ENCODE data around the gene ZNF439.
A peak's percentile ranks its signal among the peaks of the same experiment; 100 is the strongest.
"Not testable (repeated sequence)": the region's sequence is repeated elsewhere in the genome, so short reads cannot be mapped to it uniquely, and the experiment has no call there.

Gene ZNF439

DNA sequence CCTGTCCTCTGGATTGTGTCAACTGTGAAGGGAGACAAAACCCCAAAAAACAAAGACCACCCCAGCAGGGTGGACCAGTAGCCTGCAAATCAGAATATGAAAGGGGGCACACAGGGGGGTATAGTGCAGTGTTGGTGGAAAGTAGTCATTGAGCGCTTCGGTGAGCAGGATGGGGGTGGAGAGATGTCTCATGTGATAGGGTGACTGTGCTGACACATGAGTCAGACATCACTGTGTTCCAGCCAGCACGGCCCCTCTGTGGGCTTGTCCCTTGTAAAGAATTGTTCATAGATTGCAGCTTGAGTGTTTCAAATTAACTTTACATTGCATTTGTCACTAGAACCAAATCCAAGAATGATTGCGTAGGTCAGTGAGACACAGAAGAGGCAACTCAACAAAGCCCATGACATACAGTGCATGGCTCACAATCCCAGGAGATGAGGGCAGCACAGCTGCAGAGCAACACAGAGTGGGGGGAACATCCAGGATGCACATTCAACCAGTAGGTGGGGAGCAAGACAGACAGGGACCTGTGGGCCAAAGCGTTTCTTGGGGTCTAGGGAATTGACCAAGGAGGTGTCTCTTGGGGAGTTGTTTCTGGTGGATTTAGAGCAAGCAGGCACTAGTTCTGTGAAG, 26.9 kb upstream of the ZNF439 start:
- no peak overlapping the region for H3K4me3 ChIP-seq (replicated peaks; ENCODE audit: low read depth, low read length)
- TF ChIP-seq, protein P1, sequence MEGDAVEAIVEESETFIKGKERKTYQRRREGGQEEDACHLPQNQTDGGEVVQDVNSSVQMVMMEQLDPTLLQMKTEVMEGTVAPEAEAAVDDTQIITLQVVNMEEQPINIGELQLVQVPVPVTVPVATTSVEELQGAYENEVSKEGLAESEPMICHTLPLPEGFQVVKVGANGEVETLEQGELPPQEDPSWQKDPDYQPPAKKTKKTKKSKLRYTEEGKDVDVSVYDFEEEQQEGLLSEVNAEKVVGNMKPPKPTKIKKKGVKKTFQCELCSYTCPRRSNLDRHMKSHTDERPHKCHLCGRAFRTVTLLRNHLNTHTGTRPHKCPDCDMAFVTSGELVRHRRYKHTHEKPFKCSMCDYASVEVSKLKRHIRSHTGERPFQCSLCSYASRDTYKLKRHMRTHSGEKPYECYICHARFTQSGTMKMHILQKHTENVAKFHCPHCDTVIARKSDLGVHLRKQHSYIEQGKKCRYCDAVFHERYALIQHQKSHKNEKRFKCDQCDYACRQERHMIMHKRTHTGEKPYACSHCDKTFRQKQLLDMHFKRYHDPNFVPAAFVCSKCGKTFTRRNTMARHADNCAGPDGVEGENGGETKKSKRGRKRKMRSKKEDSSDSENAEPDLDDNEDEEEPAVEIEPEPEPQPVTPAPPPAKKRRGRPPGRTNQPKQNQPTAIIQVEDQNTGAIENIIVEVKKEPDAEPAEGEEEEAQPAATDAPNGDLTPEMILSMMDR (IDR thresholded peaks at IDR 0.05; ENCODE audit: low read length, missing control alignments), result no peak
- peak; percentile 50 for DNase-seq (ENCODE audit: low read depth)

DNA sequence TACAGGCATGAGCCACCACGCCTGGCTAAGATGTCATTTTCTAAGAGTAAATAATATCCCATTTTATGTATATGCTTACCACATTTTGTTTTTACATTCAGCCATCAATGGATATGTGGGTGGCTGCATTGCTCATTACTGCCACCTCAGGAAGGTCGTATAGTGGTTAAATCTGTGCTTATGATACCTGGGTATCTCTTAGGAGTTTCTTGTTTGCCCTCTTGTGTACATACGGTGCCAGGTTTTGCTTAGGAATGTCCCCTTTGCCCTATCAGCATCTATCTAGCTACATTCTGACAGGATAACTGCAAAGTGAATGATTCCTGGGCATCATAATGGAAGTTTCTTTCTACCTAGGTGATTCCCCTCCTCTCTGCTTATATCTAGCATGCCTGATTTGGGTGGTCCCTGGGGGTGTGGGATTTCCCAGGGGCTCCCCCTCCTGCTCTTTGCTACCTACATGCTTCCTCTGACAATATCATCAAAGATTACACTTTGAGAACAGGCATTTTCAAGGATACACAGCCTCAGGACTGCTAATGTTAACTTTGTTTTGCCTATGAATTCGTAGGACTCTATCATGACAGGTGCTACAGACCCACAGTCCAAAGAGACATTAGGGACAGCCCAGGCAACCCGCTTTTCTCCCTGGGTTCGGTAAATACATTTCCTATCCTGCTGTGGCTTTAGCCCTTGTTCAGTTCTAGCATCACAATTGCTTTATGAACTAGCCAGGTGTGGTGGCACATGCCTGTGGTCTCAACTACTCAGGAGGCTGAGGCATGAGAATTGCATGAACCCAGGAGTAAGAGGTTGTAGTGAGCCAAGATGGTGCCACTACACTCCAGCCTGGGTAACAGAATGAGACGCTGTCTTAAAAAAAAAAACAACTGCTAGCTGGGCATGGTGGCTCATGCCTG, 19.3 kb upstream of the ZNF439 start:
- not testable (repeated sequence) for DNase-seq (ENCODE audit: low read depth); H3K4me3 ChIP-seq (replicated peaks; ENCODE audit: low read depth, low read length)

DNA sequence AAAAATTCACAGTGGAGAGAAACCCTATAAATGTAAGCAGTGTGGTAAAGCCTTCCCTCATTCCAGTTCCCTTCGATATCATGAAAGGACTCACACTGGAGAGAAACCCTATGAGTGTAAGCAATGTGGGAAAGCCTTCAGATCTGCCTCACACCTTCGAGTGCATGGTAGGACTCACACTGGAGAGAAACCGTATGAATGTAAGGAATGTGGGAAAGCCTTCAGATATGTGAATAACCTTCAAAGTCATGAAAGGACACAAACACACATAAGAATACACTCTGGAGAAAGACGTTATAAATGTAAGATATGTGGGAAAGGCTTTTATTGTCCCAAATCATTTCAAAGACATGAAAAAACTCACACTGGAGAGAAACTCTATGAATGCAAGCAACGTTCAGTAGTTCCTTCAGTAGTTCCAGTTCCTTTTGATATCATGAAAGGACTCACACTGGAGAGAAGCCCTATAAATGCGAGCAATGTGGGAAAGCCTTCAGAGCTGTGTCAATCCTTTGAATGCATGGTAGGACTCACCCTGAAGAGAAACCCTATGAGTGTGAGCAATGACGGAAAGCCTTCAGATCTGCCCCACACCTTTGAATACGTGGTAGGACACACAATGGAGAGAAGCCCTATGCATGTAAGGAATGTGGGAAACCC, 16.1 kb upstream of the ZNF439 start:
- no peak for DNase-seq (ENCODE audit: low read depth)
- TF ChIP-seq, protein P1 (IDR thresholded peaks at IDR 0.05; ENCODE audit: low read length, missing control alignments), result no peak
- no peak overlapping the region for H3K4me3 ChIP-seq (replicated peaks; ENCODE audit: low read depth, low read length)

DNA sequence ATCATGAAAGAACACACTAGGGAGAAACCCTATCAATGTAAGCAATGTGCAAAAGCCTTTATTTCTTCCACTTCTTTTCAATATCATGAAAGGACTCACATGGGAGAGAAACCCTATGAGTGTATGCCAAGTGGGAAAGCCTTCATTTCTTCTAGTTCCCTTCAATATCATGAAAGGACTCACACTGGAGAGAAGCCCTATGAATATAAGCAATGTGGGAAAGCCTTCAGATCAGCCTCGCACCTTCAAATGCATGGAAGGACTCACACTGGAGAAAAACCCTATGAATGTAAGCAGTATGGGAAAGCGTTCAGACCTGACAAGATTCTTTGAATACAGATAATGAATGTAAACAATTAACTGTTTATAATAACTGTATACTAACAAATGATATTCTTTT, 15.0 kb upstream of the ZNF439 start:
- DNase-seq (ENCODE audit: low read depth), result no peak
- no peak overlapping the region for H3K4me3 ChIP-seq (replicated peaks; ENCODE audit: low read depth, low read length)
- TF ChIP-seq, protein P1 (IDR thresholded peaks at IDR 0.05; ENCODE audit: low read length, missing control alignments), result no peak

DNA sequence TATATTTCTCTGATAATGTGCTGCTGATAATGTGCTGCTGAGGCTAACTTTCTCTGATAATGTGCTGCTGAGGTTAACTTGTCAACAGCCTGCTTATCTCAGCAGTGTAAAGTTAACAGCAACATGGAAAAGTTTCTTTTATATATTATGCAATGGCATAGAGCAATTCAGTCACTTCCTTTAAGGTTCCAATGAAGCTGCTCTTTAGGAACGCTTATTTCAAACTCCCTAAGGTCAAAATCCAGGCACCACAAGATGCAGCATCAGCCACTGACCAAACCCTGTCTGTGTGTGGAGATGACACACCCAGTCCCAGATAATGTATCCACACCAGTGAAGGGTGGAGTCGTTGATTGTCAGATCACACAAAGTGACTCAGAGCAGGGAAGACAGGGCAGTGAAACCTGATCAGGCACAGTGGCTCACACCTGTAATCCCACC, 12.9 kb upstream of the ZNF439 start:
- DNase-seq (ENCODE audit: low read depth); H3K4me3 ChIP-seq (replicated peaks; ENCODE audit: low read depth, low read length): not testable (repeated sequence)

DNA sequence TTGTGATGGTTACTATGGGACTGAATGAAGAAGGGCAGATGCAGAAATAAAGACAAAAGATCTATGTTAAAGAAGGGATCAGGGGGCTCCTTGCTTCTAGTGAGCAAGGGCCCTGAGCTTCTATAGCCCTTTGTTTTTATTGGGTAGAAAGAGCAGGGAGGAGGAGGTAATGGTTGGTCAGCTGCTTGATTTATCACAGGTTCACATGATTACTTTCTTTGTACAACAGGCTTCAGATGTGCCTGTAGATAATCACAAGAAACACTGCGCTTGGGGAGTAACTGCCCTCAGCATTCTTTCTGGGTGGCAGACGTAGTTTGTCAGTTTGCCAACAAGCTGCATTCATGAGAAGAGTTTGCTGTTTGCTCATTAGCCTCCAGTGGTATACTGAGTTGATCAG, 4.8 kb upstream of the ZNF439 start:
- DNase-seq (ENCODE audit: low read depth), result no peak
- TF ChIP-seq, protein P1 (IDR thresholded peaks at IDR 0.05; ENCODE audit: low read length, missing control alignments), result no peak
- H3K4me3 ChIP-seq (replicated peaks; ENCODE audit: low read depth, low read length), result no peak overlapping the region

DNA sequence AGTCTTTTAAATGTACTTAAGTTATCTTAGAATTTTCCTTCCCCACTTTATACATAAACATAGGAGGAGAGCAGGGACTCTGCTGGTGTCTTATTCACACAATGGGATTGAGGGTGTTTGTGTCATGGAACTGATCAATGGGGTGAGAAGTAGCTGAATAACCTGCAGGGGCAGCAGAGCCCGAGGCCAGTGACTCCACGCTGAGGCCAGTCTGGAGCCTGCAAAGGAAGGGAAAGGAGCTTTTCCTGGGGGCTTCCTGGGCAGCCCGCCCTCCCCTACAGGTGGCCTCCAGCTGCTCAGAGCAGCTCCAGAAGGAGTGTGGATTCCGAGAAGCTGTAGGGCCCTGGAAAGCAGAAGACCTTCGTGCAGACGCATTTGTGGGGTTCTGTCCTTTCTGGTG, 911 bp upstream of the ZNF439 start:
- H3K4me3 ChIP-seq (replicated peaks; ENCODE audit: low read depth, low read length); DNase-seq (ENCODE audit: low read depth): not testable (repeated sequence)

DNA sequence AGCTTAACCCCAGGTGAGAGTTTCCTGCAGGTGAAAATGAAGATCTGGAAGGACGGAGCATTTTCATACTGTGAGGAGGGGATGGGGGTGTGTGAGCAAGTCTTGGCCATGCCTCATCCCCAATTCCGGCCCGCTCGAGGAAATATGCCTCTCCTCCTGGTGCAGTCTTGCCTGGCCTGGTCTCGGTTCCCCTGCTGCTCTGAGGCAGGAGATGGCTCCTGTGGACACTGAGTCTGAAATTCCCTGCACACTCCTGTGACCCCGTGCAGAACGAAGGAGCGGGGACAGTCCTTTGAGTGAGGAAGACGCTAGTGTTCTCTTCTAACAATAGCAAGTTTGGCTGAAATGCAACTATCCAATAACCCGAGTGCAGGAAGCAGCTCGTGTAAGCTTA, 329 bp upstream of the ZNF439 start:
- peak overlapping the region; percentile 61 for H3K4me3 ChIP-seq (replicated peaks; ENCODE audit: low read depth, low read length)
- DNase-seq (ENCODE audit: low read depth), result no peak
- TF ChIP-seq, protein P1 (IDR thresholded peaks at IDR 0.05; ENCODE audit: low read length, missing control alignments), result no peak

DNA sequence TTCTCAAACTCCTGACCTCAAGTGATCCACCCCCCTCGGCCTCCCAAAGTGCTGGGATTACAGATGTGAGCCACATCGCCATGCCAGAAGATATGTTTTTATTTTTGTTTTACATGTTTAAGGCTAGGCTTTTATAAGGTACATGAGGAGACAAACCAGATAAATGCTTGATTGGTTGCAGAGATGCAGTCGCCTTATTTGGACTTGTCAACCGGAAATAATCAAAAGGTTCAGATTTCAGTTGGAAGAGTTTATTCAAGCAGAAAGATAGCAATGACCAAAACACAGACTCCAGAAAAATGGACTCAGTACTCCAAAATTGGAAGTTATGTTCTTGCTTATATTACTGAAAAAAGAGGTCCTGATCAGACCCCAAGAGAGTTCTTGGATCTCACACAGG, 1.8 kb downstream of the ZNF439 start:
- H3K4me3 ChIP-seq (replicated peaks; ENCODE audit: low read depth, low read length); DNase-seq (ENCODE audit: low read depth): not testable (repeated sequence)
